K562 (cell line): ENCODE measurements around the gene TDO2. TPM values are rescaled to one million over a fixed set of nuclear protein-coding genes. Genes with fewer than 3 reads are reported as not detected.

Source experiments
- ATAC-seq: fragments of 200-7000 bp; cut with Tn5 transposase; 3 replicates; pipeline ENCODE4 v1.9.1; 2020; ENCODE audit warnings: moderate library complexity
- BruUV-seq: library from RNA; stranded (reverse); fragments of 400-500 nt; replicated peaks from 2 replicates; lab custom pipeline; 2021; lab: Mats Ljungman, UMichigan
- CTCF ChIA-PET: fragments of 300-600 bp; formaldehyde crosslinking; extraction: SDS; loops from one replicate; lab custom pipeline; 2021; ENCODE audit warnings: low intra/inter-chr PET ratio; lab: Yijun Ruan, JAX
- POLR2A ChIA-PET: fragments of 300-600, 350-650 bp; sonication (Branson Sonifier 250); formaldehyde crosslinking; extraction: SDS; loops from one replicate; lab custom pipeline; 2021; ENCODE audit warnings: antibody characterized with exemption, inconsistent platforms; lab: Yijun Ruan, JAX
- DNase-seq, 4 experiments: peaks; one replicate each; pipeline versions ENCODE4 v3.0.0 to v3.0.0-alpha.2; 2011 to 2018; ENCODE audit warnings: low spot score in 3 of 4, mixed read lengths in 3 of 4; ENCODE audit errors: extremely low read depth in 1 of 4
- FAIRE-seq: peaks from 2 replicates; lab custom pipeline; 2011; peaks lifted over from hg19 to GRCh38; lab: Jason Lieb, UNC
- H2AFZ ChIP-seq: 2 replicates; pipeline ENCODE4 v1.6.0; 2011; ENCODE audit warnings: low read depth, low read length, control low read depth, inconsistent platforms
- H3K27ac ChIP-seq: fragments of 200-600 bp; 3 replicates; pipeline ENCODE4 v1.8.0; 2011; ENCODE audit warnings: low read depth, mild to moderate bottlenecking, control low read depth, inconsistent platforms, low read length, moderate library complexity, mixed read lengths; ENCODE audit errors: extremely low read depth
- H3K27me3 ChIP-seq, 2 experiments: fragments of 300-600 bp in 1 of 2; 2 replicates in 1 of 2; 3 replicates in 1 of 2; pipeline versions ENCODE4 v1.6.0 to v1.8.0; 2011; ENCODE audit warnings: inconsistent platforms in 2 of 2, low read length in 2 of 2, mild to moderate bottlenecking in 1 of 2, mixed read lengths in 1 of 2, moderate library complexity in 1 of 2; ENCODE audit not compliant: control insufficient read depth in 2 of 2, insufficient read depth in 2 of 2
- H3K36me3 ChIP-seq: fragments of 300-600 bp; 3 replicates; pipeline ENCODE4 v1.8.0; 2011; ENCODE audit warnings: mild to moderate bottlenecking, low read length, inconsistent platforms; ENCODE audit not compliant: control insufficient read depth, insufficient read depth
- H3K4me1 ChIP-seq, 2 experiments: fragments of 200-600 bp in 1 of 2; replicated peaks in 1 of 2; 2 replicates in 1 of 2; 3 replicates in 1 of 2; pipeline versions ENCODE4 v1.5.1 to v1.8.0; 2011; ENCODE audit warnings: inconsistent platforms in 2 of 2, low read length in 2 of 2, mild to moderate bottlenecking in 1 of 2, mixed read lengths in 1 of 2, moderate library complexity in 1 of 2; ENCODE audit not compliant: control insufficient read depth in 2 of 2, insufficient read depth in 2 of 2
- H3K4me2 ChIP-seq: 2 replicates; pipeline ENCODE4 v1.6.1; 2011; ENCODE audit warnings: low read length, control low read depth, inconsistent platforms, mixed read lengths; ENCODE audit not compliant: insufficient read depth
- H3K4me3 ChIP-seq: fragments of 200-600 bp; sonication (generic), shearing (Covaris generic); 2 replicates; pipeline ENCODE4 v1.5.1; 2016; ENCODE audit warnings: control low read depth, inconsistent platforms
- H3K79me2 ChIP-seq: fragments of 200-600 bp; 3 replicates; pipeline ENCODE4 v1.8.0; 2011; ENCODE audit warnings: low read length, inconsistent platforms; ENCODE audit not compliant: control insufficient read depth, insufficient read depth
- H3K9ac ChIP-seq, 2 experiments: 2 replicates each; pipeline versions ENCODE4 v1.6.0 to v1.6.1; 2011; ENCODE audit warnings: low read depth in 2 of 2, low read length in 2 of 2, control low read depth in 1 of 2, inconsistent platforms in 1 of 2, mild to moderate bottlenecking in 1 of 2, mixed read lengths in 1 of 2; ENCODE audit not compliant: insufficient read depth in 1 of 2
- H3K9me1 ChIP-seq: one replicate; pipeline ENCODE4 v1.6.0; 2011; ENCODE audit warnings: inconsistent platforms, mild to moderate bottlenecking, low read length, moderate library complexity; ENCODE audit not compliant: control insufficient read depth, insufficient read depth
- H3K9me3 ChIP-seq: replicated peaks from 2 replicates; pipeline ENCODE4 v1.5.1; 2011; ENCODE audit warnings: low read depth, low read length, inconsistent platforms; ENCODE audit not compliant: control insufficient read depth, insufficient read depth
- H4K20me1 ChIP-seq: replicated peaks from 2 replicates; pipeline ENCODE4 v1.6.1; 2011; ENCODE audit warnings: low read length, inconsistent platforms, mixed read lengths; ENCODE audit not compliant: control insufficient read depth, insufficient read depth
- ADNP ChIP-seq: fragments of 200-800 bp; sonication (Bioruptor generic); IDR thresholded peaks from 2 replicates; pipeline ENCODE4 v1.6.1; 2016; ENCODE audit warnings: missing genetic modification characterization, missing compliant biosample characterization
- BDP1 ChIP-seq: IDR thresholded peaks from 3 replicates; pipeline ENCODE4 v1.6.1; 2011; ENCODE audit not compliant: insufficient read length, insufficient read depth
- KDM4B ChIP-seq, 2 experiments: fragments of 450-650 bp in 1 of 2; sonication (generic) in 1 of 2; IDR thresholded peaks; 2 replicates each; pipeline ENCODE4 v1.6.1; 2016 to 2017; ENCODE audit warnings: borderline replicate concordance in 2 of 2, antibody characterized with exemption in 1 of 2, low read depth in 1 of 2, mild to moderate bottlenecking in 1 of 2
- PHTF2 ChIP-seq: fragments of 250-450 bp; sonication (Bioruptor Pico); IDR thresholded peaks from 2 replicates; pipeline ENCODE4 v1.5.0; 2021; ENCODE audit warnings: mild to moderate bottlenecking
- POLR2A ChIP-seq: fragments of 450-650 bp; conservative IDR thresholded peaks from 2 replicates; pipeline ENCODE4 v1.6.1; 2016
- PTBP1 ChIP-seq: fragments of 200-400 bp; formaldehyde crosslinking; IDR thresholded peaks from 2 replicates; pipeline ENCODE4 v1.6.1; 2017; ENCODE audit warnings: low read depth, low read length
- SRSF9 ChIP-seq: fragments of 200-400 bp; formaldehyde crosslinking; IDR thresholded peaks from 2 replicates; pipeline ENCODE4 v1.6.1; 2017; ENCODE audit warnings: low read depth, low read length, borderline replicate concordance
- TEAD2 ChIP-seq: fragments of 450-650 bp; IDR thresholded peaks from 2 replicates; pipeline ENCODE4 v1.6.1; 2016; ENCODE audit warnings: missing genetic modification characterization, control low read depth, missing compliant biosample characterization
- ZFP30 ChIP-seq: fragments of 250-450 bp; sonication (Bioruptor Pico); IDR thresholded peaks from 2 replicates; pipeline ENCODE4 v1.8.0; 2022; ENCODE audit warnings: moderate library complexity, mild to moderate bottlenecking, inconsistent platforms, borderline replicate concordance
- ZNF696 ChIP-seq: fragments of 250-450 bp; sonication (Bioruptor Pico); conservative IDR thresholded peaks from 2 replicates; pipeline ENCODE4 v1.4.0; 2020; ENCODE audit warnings: mild to moderate bottlenecking, moderate library complexity
- ZNF764 ChIP-seq: fragments of 250-450 bp; sonication (Bioruptor Pico); IDR thresholded peaks from 2 replicates; pipeline ENCODE4 v1.4.0; 2020; ENCODE audit warnings: low read depth, mild to moderate bottlenecking, moderate library complexity
- ZNF766 ChIP-seq: fragments of 200-800 bp; sonication (Bioruptor generic); conservative IDR thresholded peaks from 2 replicates; pipeline ENCODE4 v1.6.1; 2016; ENCODE audit warnings: missing genetic modification characterization, missing compliant biosample characterization
- WGBS: fragments of 100-300 bp; shearing (Covaris generic); methylation state at CpG from one replicate; pipeline ENCODE4 v1.1.6; 2016; ENCODE audit warnings: low coverage, mixed read lengths; ENCODE audit not compliant: insufficient coverage; ENCODE audit errors: missing lambda C conversion rate; 5-methylcytosine and 5-hydroxymethylcytosine counted together
- in situ Hi-C: fragments of 300-500 bp; cut with MboI; formaldehyde crosslinking; loops from 4 replicates; pipeline ENCODE4 v1.15.0; 2018; ENCODE audit warnings: inconsistent platforms, mixed read lengths
- intact Hi-C: fragments of 100-400 bp; cut with micrococcal nuclease; formaldehyde crosslinking; loops from 2 replicates; pipeline ENCODE4 v1.14.2; 2022
- polyA plus RNA-seq, 8 experiments: library from polyadenylated mRNA; depleted of rRNA in 4 of 8; stranded (reverse) in 5 of 8; unstranded in 3 of 8; fragments of >200 nt; fragmentation: Nextera tagmentation in 2 of 8; fragmentation: Illumina TruSeq in 1 of 8; extraction: Ambion mirVana in 2 of 8; extraction: Trizol in 1 of 8; gene quantifications; 2 replicates each; pipeline versions ENCODE4 v1.2.1 to v1.2.3, GENCODE V29; 2011 to 2014; ENCODE audit warnings: inconsistent platforms in 1 of 8, missing spikeins in 1 of 8
- total RNA-seq, 7 experiments: library from RNA; depleted of rRNA in 6 of 7; stranded (reverse); fragments of >200 nt in 6 of 7; fragmentation: Illumina TruSeq in 2 of 7; extraction: Trizol in 2 of 7; gene quantifications; 2 replicates each; pipeline versions ENCODE4 v1.2.1 to v1.2.3, GENCODE V29; 2011 to 2021; ENCODE audit warnings: low replicate concordance in 1 of 7
- TF ChIP-seq, protein P1 (sequence below): fragments of 450-650 bp; formaldehyde crosslinking; IDR thresholded peaks from 2 replicates; pipeline ENCODE4 v1.4.0; 2020; ENCODE audit warnings: mild to moderate bottlenecking, mixed read lengths
- TF ChIP-seq, protein P2 (sequence below): fragments of 450-650 bp; IDR thresholded peaks from 2 replicates; pipeline ENCODE4 v1.6.1; 2017; ENCODE audit warnings: antibody characterized with exemption, mild to moderate bottlenecking

Gene TDO2
- total and polyA plus RNA-seq, 9 of the 15 experiments (the other 6 are each of a cell fraction or from before 2014, with no cell fraction given): 0.09 to 0.65 (median 0.22) TPM; not detected in 2

DNA sequence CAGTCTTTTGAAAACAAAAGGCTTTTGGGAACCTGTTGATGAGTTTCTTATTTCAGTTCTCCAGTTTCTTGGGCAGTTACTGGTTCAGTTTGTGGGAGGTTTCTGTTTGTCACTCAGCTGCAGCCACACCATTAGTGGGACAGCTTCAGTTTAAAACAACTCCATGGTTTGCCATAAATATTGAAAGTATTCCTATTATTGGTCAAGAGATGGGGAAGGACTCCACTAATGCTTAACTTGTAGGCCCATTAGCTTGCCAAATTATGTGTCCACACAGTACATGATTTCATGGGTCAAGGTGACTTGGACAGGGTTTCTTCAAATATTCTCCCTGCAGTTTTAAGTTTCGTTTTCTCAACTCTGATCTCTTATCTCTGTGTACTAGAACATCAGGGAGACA, 21.9 kb upstream of the TDO2 start:
- no peaks in the 10 kb centered on the region for H3K79me2 ChIP-seq
- WGBS: 0% methylated on average over 1 of the region's 1 CpG
- no peak for DNase-seq
- no peaks in the 10 kb centered on the region for H3K27me3 ChIP-seq
- H3K27ac ChIP-seq: no peak overlapping the region
- CTCF ChIA-PET: no interaction called here
- ATAC-seq: no peak
- H3K4me1 ChIP-seq: no peaks in the 10 kb centered on the region
- no peaks in the 10 kb centered on the region for H3K36me3 ChIP-seq
- H2AFZ ChIP-seq: no peak overlapping the region
- no peak overlapping the region for H3K4me3 ChIP-seq
- no peaks in the 10 kb centered on the region for H3K9me1 ChIP-seq
- no peak for FAIRE-seq
- no peak overlapping the region for H3K4me2 ChIP-seq
- in situ Hi-C loops (no loop called here), intact Hi-C loops (no loop called here)
- POLR2A ChIA-PET: no interaction called here
- H3K9me3 ChIP-seq: no peaks in the 10 kb centered on the region
- no peak overlapping the region for H3K9ac ChIP-seq
- H4K20me1 ChIP-seq: no peaks in the 10 kb centered on the region
- BruUV-seq: no TSS peak
- TF ChIP-seq PHTF2 (CRISPR knock-in tag) (no peak), ZNF696 (CRISPR knock-in tag) (no peak), PTBP1 (no peak), ADNP (tag) (no peak), KDM4B (IDR thresholded peaks at IDR 0.05; ENCODE audit: borderline replicate concordance in 2 of 2, low read depth in 1 of 2) (no peak), TEAD2 (tag) (no peak), ZNF764 (CRISPR knock-in tag) (no peak), SRSF9 (no peak), POLR2A (no peak), ZFP30 (CRISPR knock-in tag) (no peak), ZNF766 (CRISPR knock-in tag) (no peak), BDP1 (no peak)
- TF ChIP-seq, protein P1, sequence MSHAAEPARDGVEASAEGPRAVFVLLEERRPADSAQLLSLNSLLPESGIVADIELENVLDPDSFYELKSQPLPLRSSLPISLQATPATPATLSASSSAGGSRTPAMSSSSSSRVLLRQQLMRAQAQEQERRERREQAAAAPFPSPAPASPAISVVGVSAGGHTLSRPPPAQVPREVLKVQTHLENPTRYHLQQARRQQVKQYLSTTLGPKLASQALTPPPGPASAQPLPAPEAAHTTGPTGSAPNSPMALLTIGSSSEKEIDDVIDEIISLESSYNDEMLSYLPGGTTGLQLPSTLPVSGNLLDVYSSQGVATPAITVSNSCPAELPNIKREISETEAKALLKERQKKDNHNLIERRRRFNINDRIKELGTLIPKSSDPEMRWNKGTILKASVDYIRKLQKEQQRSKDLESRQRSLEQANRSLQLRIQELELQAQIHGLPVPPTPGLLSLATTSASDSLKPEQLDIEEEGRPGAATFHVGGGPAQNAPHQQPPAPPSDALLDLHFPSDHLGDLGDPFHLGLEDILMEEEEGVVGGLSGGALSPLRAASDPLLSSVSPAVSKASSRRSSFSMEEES (CRISPR knock-in tag): no peak
- TF ChIP-seq, protein P2, sequence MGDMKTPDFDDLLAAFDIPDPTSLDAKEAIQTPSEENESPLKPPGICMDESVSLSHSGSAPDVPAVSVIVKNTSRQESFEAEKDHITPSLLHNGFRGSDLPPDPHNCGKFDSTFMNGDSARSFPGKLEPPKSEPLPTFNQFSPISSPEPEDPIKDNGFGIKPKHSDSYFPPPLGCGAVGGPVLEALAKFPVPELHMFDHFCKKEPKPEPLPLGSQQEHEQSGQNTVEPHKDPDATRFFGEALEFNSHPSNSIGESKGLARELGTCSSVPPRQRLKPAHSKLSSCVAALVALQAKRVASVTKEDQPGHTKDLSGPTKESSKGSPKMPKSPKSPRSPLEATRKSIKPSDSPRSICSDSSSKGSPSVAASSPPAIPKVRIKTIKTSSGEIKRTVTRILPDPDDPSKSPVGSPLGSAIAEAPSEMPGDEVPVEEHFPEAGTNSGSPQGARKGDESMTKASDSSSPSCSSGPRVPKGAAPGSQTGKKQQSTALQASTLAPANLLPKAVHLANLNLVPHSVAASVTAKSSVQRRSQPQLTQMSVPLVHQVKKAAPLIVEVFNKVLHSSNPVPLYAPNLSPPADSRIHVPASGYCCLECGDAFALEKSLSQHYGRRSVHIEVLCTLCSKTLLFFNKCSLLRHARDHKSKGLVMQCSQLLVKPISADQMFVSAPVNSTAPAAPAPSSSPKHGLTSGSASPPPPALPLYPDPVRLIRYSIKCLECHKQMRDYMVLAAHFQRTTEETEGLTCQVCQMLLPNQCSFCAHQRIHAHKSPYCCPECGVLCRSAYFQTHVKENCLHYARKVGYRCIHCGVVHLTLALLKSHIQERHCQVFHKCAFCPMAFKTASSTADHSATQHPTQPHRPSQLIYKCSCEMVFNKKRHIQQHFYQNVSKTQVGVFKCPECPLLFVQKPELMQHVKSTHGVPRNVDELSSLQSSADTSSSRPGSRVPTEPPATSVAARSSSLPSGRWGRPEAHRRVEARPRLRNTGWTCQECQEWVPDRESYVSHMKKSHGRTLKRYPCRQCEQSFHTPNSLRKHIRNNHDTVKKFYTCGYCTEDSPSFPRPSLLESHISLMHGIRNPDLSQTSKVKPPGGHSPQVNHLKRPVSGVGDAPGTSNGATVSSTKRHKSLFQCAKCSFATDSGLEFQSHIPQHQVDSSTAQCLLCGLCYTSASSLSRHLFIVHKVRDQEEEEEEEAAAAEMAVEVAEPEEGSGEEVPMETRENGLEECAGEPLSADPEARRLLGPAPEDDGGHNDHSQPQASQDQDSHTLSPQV: no peak
